ENCODE results near the gene BCL3.

BCL3 gene

DNA sequence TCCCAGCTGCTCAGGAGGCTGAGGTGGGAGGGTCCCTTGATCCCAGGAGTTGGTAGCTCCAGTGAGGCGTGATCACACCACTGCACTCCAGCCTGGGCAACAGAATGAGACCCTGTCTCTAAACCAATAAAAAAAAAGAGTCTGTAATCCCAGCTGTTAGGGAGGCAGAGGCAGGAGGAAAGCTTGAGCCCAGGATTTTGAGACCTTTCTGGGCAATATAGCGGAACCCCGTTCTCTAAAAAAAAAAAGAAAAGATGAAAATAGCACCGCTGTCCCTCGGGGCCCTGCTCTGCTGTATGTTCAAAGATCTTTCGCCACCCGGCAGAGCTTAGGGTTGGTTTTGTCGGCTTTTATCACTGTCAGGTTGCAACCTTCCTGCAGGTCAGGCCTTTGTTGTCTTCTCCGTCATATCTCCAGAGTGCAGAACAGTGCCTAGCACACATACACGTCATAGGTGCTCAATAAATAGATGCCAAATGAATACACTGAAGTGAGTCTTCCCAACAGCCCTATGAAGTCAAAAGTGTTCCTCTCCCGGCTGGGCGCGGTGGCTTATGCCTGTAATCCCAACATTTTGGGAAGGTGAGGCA, 47.0 kb downstream of the BCL3 start:
- no peak overlapping the region for H3K27ac ChIP-seq (ENCODE audit: extremely low read depth, low read depth, low read length)
- no peaks in the 10 kb centered on the region for H3K36me3 ChIP-seq (ENCODE audit: control insufficient read depth in 2 of 2, insufficient read depth in 1 of 2, low read length in 2 of 2)
- no peaks in the 10 kb centered on the region; the same call in 1 of the 2 replicates for H3K4me1 ChIP-seq (ENCODE audit: control insufficient read depth, insufficient read depth, low read length)
- ChIA-PET POLR2A (interaction anchor here (0.7 kb wide), 1 partner anchor 165 kb away, joined by 3 read pairs; no protein-coding TSS in a partner anchor), CTCF (interaction anchor here (0.8 to 2.8 kb wide), 7 partner anchors 11 to 106 kb away, joined by 3 to 22 read pairs (median 5); partner anchors contain the start of gene NECTIN2)
- no peak overlapping the region for H3K4me3 ChIP-seq (ENCODE audit: low read depth, low read length)
- TF ChIP-seq, protein P1, sequence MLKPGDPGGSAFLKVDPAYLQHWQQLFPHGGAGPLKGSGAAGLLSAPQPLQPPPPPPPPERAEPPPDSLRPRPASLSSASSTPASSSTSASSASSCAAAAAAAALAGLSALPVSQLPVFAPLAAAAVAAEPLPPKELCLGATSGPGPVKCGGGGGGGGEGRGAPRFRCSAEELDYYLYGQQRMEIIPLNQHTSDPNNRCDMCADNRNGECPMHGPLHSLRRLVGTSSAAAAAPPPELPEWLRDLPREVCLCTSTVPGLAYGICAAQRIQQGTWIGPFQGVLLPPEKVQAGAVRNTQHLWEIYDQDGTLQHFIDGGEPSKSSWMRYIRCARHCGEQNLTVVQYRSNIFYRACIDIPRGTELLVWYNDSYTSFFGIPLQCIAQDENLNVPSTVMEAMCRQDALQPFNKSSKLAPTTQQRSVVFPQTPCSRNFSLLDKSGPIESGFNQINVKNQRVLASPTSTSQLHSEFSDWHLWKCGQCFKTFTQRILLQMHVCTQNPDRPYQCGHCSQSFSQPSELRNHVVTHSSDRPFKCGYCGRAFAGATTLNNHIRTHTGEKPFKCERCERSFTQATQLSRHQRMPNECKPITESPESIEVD (tag by site-specific recombination; IDR thresholded peaks at IDR 0.05) = no peak
- TF ChIP-seq ZNF391 (tag by site-specific recombination; IDR thresholded peaks at IDR 0.05; ENCODE audit: borderline replicate concordance, low read depth) (no peak), ZNF555 (tag by site-specific recombination; conservative IDR thresholded peaks at IDR 0.05) (no peak), ZNF621 (tag by site-specific recombination; IDR thresholded peaks at IDR 0.05) (no peak), ZNF423 (tag by site-specific recombination; IDR thresholded peaks at IDR 0.05) (no peak), ZSCAN18 (tag by site-specific recombination; IDR thresholded peaks at IDR 0.05) (no peak), ZNF140 (tag by site-specific recombination; IDR thresholded peaks at IDR 0.05) (no peak), ZNF768 (tag by site-specific recombination; IDR thresholded peaks at IDR 0.05) (no peak)
- H3K9me3 ChIP-seq (ENCODE audit: control insufficient read depth, insufficient read depth, low read depth, low read length) = no peaks in the 10 kb centered on the region

- no peak overlapping the region for H3K4me3 ChIP-seq (ENCODE audit: low read depth, low read length)
- no peak overlapping the region for H3K27ac ChIP-seq (ENCODE audit: extremely low read depth, low read depth, low read length)
- H3K4me1 ChIP-seq (ENCODE audit: control insufficient read depth, insufficient read depth, low read length) = no peaks in the 10 kb centered on the region; the same call in 1 of the 2 replicates
- CTCF ChIA-PET = interaction anchor here (0.6 to 3.2 kb wide), 6 partner anchors 11 to 118 kb away, joined by 3 to 32 read pairs (median 4); partner anchors contain the start of genes BCAM and NECTIN2
- POLR2A ChIA-PET = interaction anchor here (0.6 to 1.0 kb wide), 3 partner anchors 12 to 153 kb away, joined by 3 to 8 read pairs (median 3); partner anchors contain the start of genes BCAM and PVR
- no peaks in the 10 kb centered on the region for H3K36me3 ChIP-seq (ENCODE audit: control insufficient read depth in 2 of 2, insufficient read depth in 1 of 2, low read length in 2 of 2)
- no peaks in the 10 kb centered on the region for H3K9me3 ChIP-seq (ENCODE audit: control insufficient read depth, insufficient read depth, low read depth, low read length)
- TF ChIP-seq ZNF561 (tag by site-specific recombination; IDR thresholded peaks at IDR 0.05; ENCODE audit: borderline replicate concordance) (no peak), ZIC2 (tag by site-specific recombination; IDR thresholded peaks at IDR 0.05) (peak; percentile 59), YY2 (tag by site-specific recombination; IDR thresholded peaks at IDR 0.05) (no peak)
These were observed 48.2 kb downstream of the BCL3 start for GRCh38 chr19:44796701-44797115.

DNA sequence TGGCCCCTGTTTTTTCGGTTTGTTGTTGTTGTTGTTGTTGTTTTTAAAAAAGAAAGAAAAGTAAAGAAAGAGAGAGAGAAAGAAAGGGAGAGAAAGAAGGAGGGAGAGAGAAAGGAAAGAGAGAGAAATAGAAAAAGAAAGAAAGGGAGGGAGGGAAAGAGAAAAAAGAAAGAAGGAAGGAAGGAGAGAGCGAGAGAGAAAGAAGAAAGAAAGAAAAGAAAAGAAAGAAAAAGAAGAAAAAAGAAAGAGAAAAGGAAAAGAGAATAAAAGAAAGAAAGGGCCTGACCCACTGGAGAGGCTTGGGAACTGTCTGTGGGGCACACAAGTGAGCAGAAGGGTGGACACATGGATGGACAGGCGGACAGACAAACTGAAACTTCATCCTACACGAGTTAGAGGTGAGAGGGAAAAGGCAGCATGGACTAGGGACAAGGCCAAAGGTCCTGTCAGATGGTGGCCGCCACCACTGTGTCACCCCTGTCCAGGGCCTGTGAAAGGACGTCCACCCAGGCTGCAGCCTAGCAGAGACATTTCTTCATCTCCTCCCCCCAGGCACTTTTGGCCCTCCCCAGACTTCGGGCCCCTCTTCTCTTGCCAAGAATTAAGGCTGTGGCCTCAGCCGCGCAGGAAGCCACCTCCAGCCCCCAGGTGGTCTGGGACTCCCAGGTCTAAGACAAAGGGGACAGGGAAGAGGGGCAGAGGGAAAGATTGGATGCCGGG, 51.3 kb downstream of the BCL3 start:
- ChIA-PET POLR2A (no interaction called here), CTCF (interaction anchor here (0.6 to 3.2 kb wide), 6 partner anchors 15 to 82 kb away, joined by 3 to 32 read pairs (median 5); partner anchors contain the start of gene NECTIN2)
- Histone ChIP-seq H3K27ac (ENCODE audit: extremely low read depth, low read depth, low read length) (no peak overlapping the region), H3K4me3 (ENCODE audit: low read depth, low read length) (no peak overlapping the region), H3K36me3 (ENCODE audit: control insufficient read depth in 2 of 2, insufficient read depth in 1 of 2, low read length in 2 of 2) (no peaks in the 10 kb centered on the region), H3K4me1 (ENCODE audit: control insufficient read depth, insufficient read depth, low read length) (no peaks in the 10 kb centered on the region; the same call in 1 of the 2 replicates), H3K9me3 (ENCODE audit: control insufficient read depth, insufficient read depth, low read depth, low read length) (no peaks in the 10 kb centered on the region)
- TF ChIP-seq ZBTB26 (tag by site-specific recombination; optimal IDR thresholded peaks at IDR 0.05) = no peak
- no peak for TF ChIP-seq SP2 (tag by site-specific recombination; IDR thresholded peaks at IDR 0.05)
- no peak for TF ChIP-seq ZNF121 (tag by site-specific recombination; IDR thresholded peaks at IDR 0.05)
- TF ChIP-seq PRDM1 (tag by site-specific recombination; IDR thresholded peaks at IDR 0.05) = peak; percentile 98
- TF ChIP-seq ZNF366 (tag by site-specific recombination; conservative IDR thresholded peaks at IDR 0.05) = peak; percentile 95
- no peak for TF ChIP-seq ZBTB1 (tag by site-specific recombination; IDR thresholded peaks at IDR 0.05)
- TF ChIP-seq, protein P2, sequence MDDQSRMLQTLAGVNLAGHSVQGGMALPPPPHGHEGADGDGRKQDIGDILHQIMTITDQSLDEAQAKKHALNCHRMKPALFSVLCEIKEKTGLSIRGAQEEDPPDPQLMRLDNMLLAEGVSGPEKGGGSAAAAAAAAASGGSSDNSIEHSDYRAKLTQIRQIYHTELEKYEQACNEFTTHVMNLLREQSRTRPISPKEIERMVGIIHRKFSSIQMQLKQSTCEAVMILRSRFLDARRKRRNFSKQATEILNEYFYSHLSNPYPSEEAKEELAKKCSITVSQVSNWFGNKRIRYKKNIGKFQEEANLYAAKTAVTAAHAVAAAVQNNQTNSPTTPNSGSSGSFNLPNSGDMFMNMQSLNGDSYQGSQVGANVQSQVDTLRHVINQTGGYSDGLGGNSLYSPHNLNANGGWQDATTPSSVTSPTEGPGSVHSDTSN (CRISPR knock-in tag; IDR thresholded peaks at IDR 0.05) = no peak
- no peak for TF ChIP-seq AEBP2 (tag by site-specific recombination; IDR thresholded peaks at IDR 0.05; ENCODE audit: borderline replicate concordance)
